NCI-H2196 (cell line): ENCODE measurements around the gene MCOLN2.
"Not testable (repeated sequence)": the region's sequence is repeated elsewhere in the genome, so short reads cannot be mapped to it uniquely, and the experiment has no call there.

Source experiments
- DNase-seq: peaks from one replicate; lab custom pipeline; 2025; ENCODE audit not compliant: unreplicated experiment; lab: John Stamatoyannopoulos, UW

Gene MCOLN2

GRCh38 chr1:84986561-84986960 is 10.4 kb downstream of the MCOLN2 start:
- DNase-seq = not testable (repeated sequence)

GRCh38 chr1:84985365-84985764 is 11.5 kb downstream of the MCOLN2 start:
- no peak for DNase-seq

DNA sequence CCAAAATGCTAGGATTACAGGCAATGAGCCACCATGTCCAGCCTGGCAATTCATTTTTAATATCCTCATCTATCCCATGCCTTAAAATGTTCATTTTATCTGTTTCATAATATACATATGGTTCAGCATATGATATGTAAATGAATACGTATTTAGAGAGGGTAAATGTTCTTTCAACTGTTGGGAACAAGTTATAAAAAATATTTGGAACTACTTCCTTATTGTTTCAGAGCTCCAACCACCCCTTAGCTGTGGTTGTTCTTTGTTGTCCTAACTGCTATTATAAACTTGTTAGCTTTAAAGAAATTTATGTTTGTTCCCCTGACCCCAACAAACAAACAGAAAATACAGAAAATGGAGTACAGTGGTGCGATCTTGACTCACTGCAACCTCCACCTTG is 14.5 kb downstream of the MCOLN2 start:
- no peak for DNase-seq

- no peak for DNase-seq
These were observed 21.9 kb downstream of the MCOLN2 start for GRCh38 chr1:84975035-84975434.

GRCh38 chr1:84973498-84974334 is 23.2 kb downstream of the MCOLN2 start:
- no peak for DNase-seq

DNA sequence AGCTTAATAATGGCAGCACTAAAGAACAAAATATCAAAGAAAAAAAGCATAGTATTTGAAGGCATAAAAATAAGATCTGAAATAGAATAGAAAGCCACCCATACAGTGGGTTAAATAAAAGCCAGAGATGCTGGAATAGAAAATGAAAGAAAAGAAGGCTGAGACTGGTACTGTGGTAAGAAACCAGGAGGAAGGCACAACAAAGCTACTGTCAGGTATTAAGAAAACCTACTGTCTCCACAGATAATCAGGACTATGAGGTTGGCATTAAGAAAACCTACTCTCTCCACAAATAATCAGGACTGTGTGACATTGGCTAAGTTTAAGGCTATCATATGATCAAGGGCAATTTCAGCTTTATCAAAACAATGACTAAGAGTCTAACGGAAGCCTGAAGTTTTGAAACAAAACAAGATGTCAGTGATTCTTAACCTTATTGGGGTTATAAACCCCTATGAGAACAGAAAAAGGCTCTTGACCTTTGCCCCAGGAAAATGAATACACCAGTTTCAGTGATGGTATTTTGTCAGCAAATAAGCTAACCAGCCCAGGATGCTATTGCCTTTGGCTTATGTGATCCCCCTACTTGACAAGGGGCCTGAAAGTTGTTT is 24.4 kb downstream of the MCOLN2 start:
- DNase-seq = no peak

DNA sequence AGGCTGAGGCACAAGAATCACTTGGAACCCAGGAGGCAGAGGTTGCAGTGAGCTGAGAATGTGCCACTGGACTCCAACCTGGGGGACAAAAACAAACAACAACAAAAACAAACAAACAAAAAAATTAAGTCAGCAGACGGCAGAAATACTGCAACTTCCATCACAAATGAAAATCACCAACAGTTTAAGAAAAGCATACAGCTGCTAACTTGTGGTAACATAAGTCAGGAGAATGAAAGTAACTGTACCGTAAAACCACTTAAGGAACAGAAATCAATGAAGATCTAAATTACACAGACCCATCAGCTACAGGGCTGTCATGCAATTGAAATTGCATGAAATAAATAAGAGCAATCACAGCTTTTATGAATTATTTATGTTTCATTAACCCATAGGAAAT is 25.0 kb downstream of the MCOLN2 start:
- no peak for DNase-seq

- DNase-seq = no peak
These were observed 27.2 kb downstream of the MCOLN2 start for GRCh38 chr1:84969489-84970250.

DNA sequence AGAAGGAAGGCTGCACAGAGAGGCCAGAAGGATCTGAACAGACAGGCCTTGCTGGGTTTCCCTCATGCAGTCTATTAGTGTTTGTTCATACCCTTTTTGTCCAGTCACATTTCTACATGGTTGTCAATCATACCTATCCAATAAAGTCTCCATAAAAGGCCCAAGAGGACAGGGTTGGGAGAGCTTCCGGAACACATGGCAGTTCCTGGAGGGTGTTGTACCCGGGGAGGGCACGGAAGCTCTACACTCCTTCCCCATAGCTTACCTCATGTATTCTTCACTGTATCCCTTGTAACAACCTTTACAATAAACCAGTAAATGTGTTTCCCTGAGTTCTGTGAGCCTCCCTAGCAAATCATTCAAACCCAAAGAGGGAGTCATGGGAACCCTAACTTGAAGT is 28.0 kb downstream of the MCOLN2 start:
- no peak for DNase-seq

GRCh38 chr1:84968101-84968500 is 28.8 kb downstream of the MCOLN2 start:
- DNase-seq = no peak

DNA sequence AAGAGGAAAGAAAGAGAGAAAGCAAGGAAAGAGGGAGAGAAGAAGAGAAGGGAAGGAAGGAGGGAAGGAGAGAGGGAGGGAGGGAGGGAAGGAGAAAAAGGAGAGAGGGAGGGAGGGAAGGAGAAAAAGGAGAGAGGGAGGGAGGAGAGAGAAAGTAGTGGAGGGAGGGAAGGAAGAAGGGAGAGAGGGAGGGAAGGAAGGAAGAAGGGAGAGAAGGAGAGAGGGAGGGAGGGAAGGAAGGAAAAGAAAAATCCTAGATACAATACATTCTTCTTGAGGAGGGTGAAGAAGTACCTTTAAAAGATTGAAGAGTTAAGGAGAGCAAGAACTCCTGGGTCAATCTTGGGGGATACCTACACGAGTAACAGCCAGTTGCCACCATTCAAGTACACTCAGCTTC is 29.2 kb downstream of the MCOLN2 start:
- DNase-seq = no peak

- no peak for DNase-seq
These were observed 33.9 kb downstream of the MCOLN2 start for GRCh38 chr1:84963021-84963420.

- DNase-seq = no peak
These were observed 35.6 kb downstream of the MCOLN2 start for GRCh38 chr1:84961316-84961715.

DNA sequence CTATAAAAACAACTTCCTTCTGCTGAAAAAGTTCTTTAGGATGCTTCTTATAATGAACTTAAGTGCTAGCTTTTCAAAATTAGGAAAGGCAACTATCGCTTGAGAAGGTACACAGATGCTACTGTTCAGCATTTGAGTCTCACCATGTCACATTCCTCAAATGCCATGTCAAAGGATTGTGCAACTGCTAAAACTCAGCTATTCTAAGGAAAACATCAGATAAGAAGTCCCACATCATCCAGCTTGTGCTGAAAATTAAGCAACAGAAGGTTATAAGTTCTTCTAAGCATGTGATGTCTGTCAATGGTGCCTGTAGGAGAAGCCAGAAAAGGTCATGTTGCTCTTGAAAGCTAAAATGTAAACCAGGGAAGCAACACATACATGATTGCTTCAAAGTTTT is 36.5 kb downstream of the MCOLN2 start:
- no peak for DNase-seq

DNA sequence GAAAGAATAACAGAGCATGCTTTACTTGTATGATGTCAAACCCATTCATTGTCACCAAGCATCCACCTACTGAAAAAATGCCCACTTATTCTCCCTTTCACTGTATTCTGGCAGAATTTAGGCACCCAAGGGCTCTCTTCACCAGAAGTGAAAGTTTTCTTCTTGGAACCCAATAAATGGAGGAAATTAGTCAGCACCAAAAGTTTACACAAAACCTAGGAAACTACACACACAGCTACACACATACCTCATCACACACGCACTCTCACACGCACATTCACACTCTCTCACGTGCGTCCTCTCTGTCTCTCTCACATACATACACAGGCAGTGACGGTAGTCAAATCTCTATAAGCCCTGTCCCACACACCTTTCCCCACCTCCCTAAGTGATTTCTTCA is 37.6 kb downstream of the MCOLN2 start:
- DNase-seq = no peak

DNA sequence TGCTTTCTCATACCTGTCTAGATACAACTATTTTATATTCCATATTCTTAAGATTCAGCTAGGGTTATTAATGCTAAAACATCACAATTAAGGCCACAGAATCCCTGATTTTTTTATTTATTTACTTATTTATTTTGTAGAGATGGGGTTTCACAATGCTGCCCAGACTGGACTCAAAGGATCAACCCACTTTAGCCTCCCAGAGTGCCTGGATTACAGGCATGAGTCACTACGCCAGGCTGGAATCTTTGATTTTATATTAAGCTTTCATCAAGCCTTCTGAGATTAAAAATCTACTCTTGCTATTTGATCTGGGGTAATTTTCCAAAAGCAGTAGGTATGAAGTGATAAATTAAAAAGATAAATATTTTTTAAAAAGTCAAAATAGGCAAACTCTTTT is 38.9 kb downstream of the MCOLN2 start:
- no peak for DNase-seq

GRCh38 chr1:84956655-84957054 is 40.3 kb downstream of the MCOLN2 start:
- DNase-seq = no peak

DNA sequence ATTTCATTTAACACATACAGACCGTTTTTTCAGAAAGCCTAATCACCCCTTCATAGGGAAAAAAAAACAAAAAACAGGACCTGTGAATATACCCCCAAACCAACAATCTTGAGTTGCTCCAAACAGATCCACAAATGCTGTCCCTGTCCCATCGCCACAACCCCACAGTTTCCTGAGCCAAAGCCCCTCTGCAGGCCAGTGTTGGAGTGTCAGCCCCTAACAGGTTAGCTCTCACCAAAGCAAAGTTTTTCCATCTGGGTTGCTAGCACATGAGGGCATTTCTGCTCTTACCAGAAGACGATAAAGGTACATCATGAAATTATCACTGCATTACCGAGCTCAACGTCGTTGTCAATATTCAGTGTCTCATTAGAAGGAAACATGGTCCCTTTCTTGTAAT is 40.8 kb downstream of the MCOLN2 start:
- no peak for DNase-seq

- no peak for DNase-seq
These were observed 47.2 kb downstream of the MCOLN2 start for GRCh38 chr1:84949664-84950063.

GRCh38 chr1:84947536-84948410 is 49.1 kb downstream of the MCOLN2 start:
- no peak for DNase-seq

GRCh38 chr1:84946631-84947030 is 50.3 kb downstream of the MCOLN2 start:
- no peak for DNase-seq
